Glutamatergic neuron (in vitro differentiated cells): ENCODE data around the gene DROSHA. TPM values are rescaled to one million over a fixed set of nuclear protein-coding genes. Genes with fewer than 3 reads are reported as not detected.

ENCODE experiments used
- DNase-seq: peaks from one replicate; pipeline ENCODE4 v3.0.0; 2022
- H3K27ac Mint-ChIP-seq: one replicate; pipeline ENCODE4 v1.8.0; 2020; ENCODE audit warnings: mild to moderate bottlenecking, mixed read lengths, inconsistent platforms; ENCODE audit not compliant: unreplicated experiment
- H3K27me3 Mint-ChIP-seq: one replicate; pipeline ENCODE4 v1.8.0; 2020; ENCODE audit warnings: mild to moderate bottlenecking, moderate library complexity, mixed read lengths, inconsistent platforms; ENCODE audit not compliant: unreplicated experiment
- H3K36me3 Mint-ChIP-seq: one replicate; pipeline ENCODE4 v1.8.0; 2020; ENCODE audit warnings: mild to moderate bottlenecking, mixed read lengths, inconsistent platforms; ENCODE audit not compliant: unreplicated experiment
- H3K4me1 Mint-ChIP-seq: one replicate; pipeline ENCODE4 v1.8.0; 2020; ENCODE audit warnings: mild to moderate bottlenecking, low read depth, mixed read lengths, inconsistent platforms; ENCODE audit not compliant: unreplicated experiment
- H3K4me3 Mint-ChIP-seq: one replicate; pipeline ENCODE4 v1.8.0; 2020; ENCODE audit warnings: mild to moderate bottlenecking, mixed read lengths, inconsistent platforms; ENCODE audit not compliant: unreplicated experiment
- H3K9me3 Mint-ChIP-seq: one replicate; pipeline ENCODE4 v1.8.0; 2020; ENCODE audit warnings: mild to moderate bottlenecking, moderate library complexity, mixed read lengths, inconsistent platforms; ENCODE audit not compliant: unreplicated experiment
- CTCF ChIP-seq: fragments of 200-600 bp; sonication (generic); IDR thresholded peaks from one replicate; pipeline ENCODE4 v1.5.0; 2021; ENCODE audit not compliant: partially characterized antibody, unreplicated experiment
- total RNA-seq: library from RNA; stranded (reverse); fragmentation: NEBNext Ultra II Directional; extraction: Animal tissue kit (Norgen Biotek cat#: 25700); gene quantifications from one replicate; pipeline ENCODE4 v1.2.1, GENCODE V29; 2021; ENCODE audit not compliant: unreplicated experiment

DROSHA gene
- total RNA-seq, 1 donor from 2014 or later, result 102 TPM

- H3K27me3 Mint-ChIP-seq, result no peaks in the 10 kb centered on the region
- no peak overlapping the region for H3K27ac Mint-ChIP-seq
- TF ChIP-seq CTCF, result no peak
- no peaks in the 10 kb centered on the region for H3K36me3 Mint-ChIP-seq
- H3K9me3 Mint-ChIP-seq, result peaks cover 4% of the 10 kb centered on the region
- DNase-seq, result no peak
- H3K4me3 Mint-ChIP-seq, result no peak overlapping the region
- H3K4me1 Mint-ChIP-seq, result peaks cover 20% of the 10 kb centered on the region
These were observed 98.7 kb downstream of the DROSHA start for GRCh38 chr5:31433229-31433628.

- no peak for DNase-seq
- TF ChIP-seq CTCF, result no peak
- H3K36me3 Mint-ChIP-seq, result no peaks in the 10 kb centered on the region
- no peaks in the 10 kb centered on the region for H3K9me3 Mint-ChIP-seq
- peaks cover 19% of the 10 kb centered on the region for H3K4me1 Mint-ChIP-seq
- no peak overlapping the region for H3K27ac Mint-ChIP-seq
- H3K4me3 Mint-ChIP-seq, result no peak overlapping the region
- H3K27me3 Mint-ChIP-seq, result no peaks in the 10 kb centered on the region
These were observed 104.1 kb downstream of the DROSHA start for GRCh38 chr5:31427724-31428309.

GRCh38 chr5:31427013-31427723, 104.7 kb downstream of the DROSHA start:
- H3K4me3 Mint-ChIP-seq, result no peak overlapping the region

GRCh38 chr5:31421806-31422586, 109.9 kb downstream of the DROSHA start:
- H3K36me3 Mint-ChIP-seq, result no peaks in the 10 kb centered on the region
- no peak for DNase-seq
- H3K9me3 Mint-ChIP-seq, result no peaks in the 10 kb centered on the region
- H3K27me3 Mint-ChIP-seq, result no peaks in the 10 kb centered on the region
- no peak overlapping the region for H3K27ac Mint-ChIP-seq
- no peak for TF ChIP-seq CTCF
- peaks cover 10% of the 10 kb centered on the region for H3K4me1 Mint-ChIP-seq
- no peak overlapping the region for H3K4me3 Mint-ChIP-seq

More at GRCh38 chr5:31427013-31427723, 104.7 kb downstream of the DROSHA start:
- Mint-ChIP-seq H3K4me1 (peaks cover 19% of the 10 kb centered on the region), H3K9me3 (no peaks in the 10 kb centered on the region), H3K27me3 (no peaks in the 10 kb centered on the region), H3K27ac (no peak overlapping the region), H3K36me3 (no peaks in the 10 kb centered on the region)
- DNase-seq, result no peak
- no peak for TF ChIP-seq CTCF
